DND-41 (cell line): ENCODE data around the gene SLC25A53.

Experiments
- EZH2 ChIP-seq: IDR thresholded peaks from 3 replicates; pipeline ENCODE4 v1.6.1; 2012; ENCODE audit warnings: borderline replicate concordance, low read depth, mild to moderate bottlenecking, moderate library complexity, low read length, inconsistent platforms; ENCODE audit not compliant: severe bottlenecking
- TF ChIP-seq, protein P1 (sequence below): IDR thresholded peaks from 2 replicates; pipeline ENCODE4 v1.5.1; 2012; ENCODE audit warnings: borderline replicate concordance, low read length, moderate library complexity, mild to moderate bottlenecking; ENCODE audit not compliant: poor library complexity, severe bottlenecking; ENCODE audit errors: extremely low read depth

- TF ChIP-seq, protein P1, sequence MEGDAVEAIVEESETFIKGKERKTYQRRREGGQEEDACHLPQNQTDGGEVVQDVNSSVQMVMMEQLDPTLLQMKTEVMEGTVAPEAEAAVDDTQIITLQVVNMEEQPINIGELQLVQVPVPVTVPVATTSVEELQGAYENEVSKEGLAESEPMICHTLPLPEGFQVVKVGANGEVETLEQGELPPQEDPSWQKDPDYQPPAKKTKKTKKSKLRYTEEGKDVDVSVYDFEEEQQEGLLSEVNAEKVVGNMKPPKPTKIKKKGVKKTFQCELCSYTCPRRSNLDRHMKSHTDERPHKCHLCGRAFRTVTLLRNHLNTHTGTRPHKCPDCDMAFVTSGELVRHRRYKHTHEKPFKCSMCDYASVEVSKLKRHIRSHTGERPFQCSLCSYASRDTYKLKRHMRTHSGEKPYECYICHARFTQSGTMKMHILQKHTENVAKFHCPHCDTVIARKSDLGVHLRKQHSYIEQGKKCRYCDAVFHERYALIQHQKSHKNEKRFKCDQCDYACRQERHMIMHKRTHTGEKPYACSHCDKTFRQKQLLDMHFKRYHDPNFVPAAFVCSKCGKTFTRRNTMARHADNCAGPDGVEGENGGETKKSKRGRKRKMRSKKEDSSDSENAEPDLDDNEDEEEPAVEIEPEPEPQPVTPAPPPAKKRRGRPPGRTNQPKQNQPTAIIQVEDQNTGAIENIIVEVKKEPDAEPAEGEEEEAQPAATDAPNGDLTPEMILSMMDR: no peak
- no peak for TF ChIP-seq EZH2
Measured at GRCh38 chrX:104189837-104190236, 33.0 kb upstream of the SLC25A53 start.
